ENCODE data around the gene ZSWIM9. TPM values are rescaled to one million over a fixed set of nuclear protein-coding genes. Genes with fewer than 3 reads are reported as not detected.

Gene ZSWIM9
- total RNA-seq, 2 donors from 2014 or later: 9.0 to 10.2 TPM

DNA sequence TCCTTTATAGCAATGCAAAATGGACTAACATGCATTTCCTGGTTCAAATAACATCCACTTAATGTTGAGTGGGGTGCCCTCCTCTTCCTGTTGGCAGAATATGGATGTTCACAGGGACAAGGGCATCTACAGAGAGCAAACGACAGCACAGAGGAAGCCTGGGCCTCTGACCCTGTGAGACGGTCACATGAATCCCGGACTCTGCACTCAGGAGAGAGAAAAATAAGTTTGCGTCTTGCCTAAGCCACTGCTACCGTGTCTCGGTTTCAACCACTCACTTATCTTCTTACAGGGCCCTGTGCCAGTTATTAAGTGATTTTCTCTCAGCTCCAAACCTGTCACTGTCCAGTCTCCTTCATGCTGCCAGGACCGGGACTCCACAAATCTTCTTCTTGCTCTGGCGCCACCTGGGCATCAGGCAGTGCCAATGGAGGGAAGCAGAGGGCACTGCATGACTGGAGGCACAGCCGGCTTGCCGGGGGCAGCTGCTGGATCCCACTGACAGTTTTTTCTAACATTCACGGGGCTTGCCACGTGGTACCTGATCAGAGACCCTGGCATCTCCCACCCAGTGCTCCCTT, 12.2 kb upstream of the ZSWIM9 start:
- H3K36me3 Mint-ChIP-seq: peaks cover 23 to 33% of the 10 kb centered on the region in 2 donors
- H3K9me3 Mint-ChIP-seq: no peaks in the 10 kb centered on the region
- DNase-seq (ENCODE audit: low spot score in 2 of 2) (no peak), ATAC-seq (no peak)
- peak overlapping the region in 1 of 2 donors; percentile 46 for H3K27ac Mint-ChIP-seq

- Mint-ChIP-seq H3K36me3 (peaks cover 25 to 34% of the 10 kb centered on the region in 2 donors), H3K9me3 (no peaks in the 10 kb centered on the region), H3K27ac (no peak overlapping the region)
- ATAC-seq (no peak), DNase-seq (ENCODE audit: low spot score in 2 of 2) (no peak)
Observed at GRCh38 chr19:48168689-48169088, 1.8 kb upstream of the ZSWIM9 start.

DNA sequence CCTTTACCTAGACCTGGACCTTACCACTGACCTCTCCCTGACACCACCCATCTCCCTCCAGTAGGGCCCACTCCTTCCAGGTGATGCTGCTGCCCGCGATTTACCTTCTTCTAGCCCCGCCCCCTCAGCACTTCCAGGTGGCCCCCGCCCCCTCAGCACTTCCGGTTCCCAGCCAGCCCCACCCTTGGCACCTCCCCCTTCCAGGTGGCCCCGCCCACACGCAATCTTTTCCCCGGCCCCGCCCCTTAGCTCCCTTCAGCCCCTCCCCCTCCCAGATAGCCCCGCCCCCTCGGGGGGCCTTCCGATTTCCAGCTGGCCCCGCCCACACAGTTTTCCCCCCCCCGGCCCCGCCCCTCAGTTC, 922 bp upstream of the ZSWIM9 start:
- peak; percentile 6 to 27 for ATAC-seq
- H3K36me3 Mint-ChIP-seq: peaks cover 32 to 33% of the 10 kb centered on the region in 2 donors

DNA sequence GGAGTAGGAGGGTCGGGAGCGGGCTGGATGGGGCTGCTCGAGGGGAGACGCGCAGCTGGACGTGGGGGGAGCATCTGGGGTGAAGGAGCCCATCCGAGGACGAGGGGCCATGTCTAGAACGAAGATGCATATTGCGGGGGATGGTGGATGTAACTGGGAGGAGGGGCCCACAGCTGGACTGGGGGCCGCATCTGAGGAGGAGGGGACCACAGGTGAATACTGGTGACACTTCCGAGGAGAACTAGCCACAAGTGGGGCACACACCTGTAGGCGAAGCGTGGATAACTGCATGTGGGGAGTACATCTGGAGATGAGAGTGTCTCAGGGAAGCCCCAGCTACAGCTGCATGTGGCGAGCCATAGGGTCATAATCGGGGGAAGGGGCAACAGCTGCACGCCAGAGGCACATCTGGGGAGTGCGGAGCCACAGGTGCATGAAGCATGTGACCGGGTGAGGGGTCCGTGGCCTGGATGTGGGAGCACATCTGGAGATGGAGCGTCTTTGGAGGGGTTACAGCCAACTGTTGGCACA, 402 bp downstream of the ZSWIM9 start:
- no peaks in the 10 kb centered on the region for H3K9me3 Mint-ChIP-seq
- peak in 1 of 2 donors; percentile 7 for DNase-seq (ENCODE audit: low spot score in 2 of 2)

More for the DNA sequence above, 922 bp upstream of the ZSWIM9 start:
- Mint-ChIP-seq H3K9me3 (no peaks in the 10 kb centered on the region), H3K27ac (peak overlapping the region; percentile 93 to 98)
- peak; percentile 80 to 91 for DNase-seq (ENCODE audit: low spot score in 2 of 2)

DNA sequence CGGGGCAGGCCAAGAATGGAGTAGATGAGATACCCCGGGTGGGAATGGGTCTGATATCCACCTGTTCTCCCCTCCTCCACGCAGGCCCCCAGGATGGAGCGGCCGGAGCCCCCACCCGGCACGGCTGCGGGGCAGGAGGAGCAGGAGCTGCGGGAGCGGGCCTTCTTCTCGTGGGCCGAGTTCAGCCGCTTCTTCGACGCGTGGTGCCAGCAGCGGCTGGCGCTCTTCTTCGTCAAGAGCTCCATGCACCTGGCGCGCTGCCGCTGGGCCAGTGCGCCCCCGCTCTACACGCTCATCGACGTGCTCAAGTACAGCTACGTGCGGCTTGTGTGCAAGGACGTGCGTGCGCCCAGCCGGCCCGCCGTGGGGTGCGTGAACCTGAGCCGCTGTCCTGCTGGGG, 1.2 kb downstream of the ZSWIM9 start:
- Mint-ChIP-seq H3K9me3 (no peaks in the 10 kb centered on the region), H3K36me3 (peaks cover 26 to 36% of the 10 kb centered on the region in 2 donors), H3K27ac (peak overlapping the region in 1 of 2 donors; percentile 89)
- no peak for ATAC-seq
- DNase-seq (ENCODE audit: low spot score in 2 of 2): no peak

More for the DNA sequence above, 402 bp downstream of the ZSWIM9 start:
- peak overlapping the region; percentile 89 to 93 for H3K27ac Mint-ChIP-seq
- ATAC-seq: no peak
- peaks cover 27 to 36% of the 10 kb centered on the region in 2 donors for H3K36me3 Mint-ChIP-seq

- Mint-ChIP-seq H3K36me3 (peaks cover 26 to 50% of the 10 kb centered on the region in 2 donors), H3K27ac (peak overlapping the region in 1 of 2 donors; percentile 18), H3K9me3 (no peaks in the 10 kb centered on the region)
- no peak for ATAC-seq
- DNase-seq (ENCODE audit: low spot score in 2 of 2): no peak
Observed at GRCh38 chr19:48174445-48175030, 4.1 kb downstream of the ZSWIM9 start.

DNA sequence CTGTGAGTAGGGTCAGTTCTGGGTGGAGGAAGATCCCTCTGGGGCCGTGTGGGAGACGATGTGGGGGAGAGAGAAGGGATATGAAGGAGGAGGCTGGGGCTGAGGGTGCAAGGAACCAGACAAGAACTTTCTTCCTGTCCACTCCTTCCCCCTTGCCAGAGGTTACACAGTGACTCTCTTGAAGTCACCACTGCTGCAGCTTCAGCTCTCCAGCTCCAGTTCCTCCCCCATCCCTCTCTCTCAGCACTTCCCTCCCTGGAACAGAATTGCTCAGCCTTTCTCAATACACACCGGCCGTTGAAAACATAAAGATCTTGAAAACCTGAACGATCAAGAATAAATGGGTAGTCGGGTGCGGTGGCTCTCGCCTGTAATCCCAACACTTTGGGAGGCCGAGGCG, 5.1 kb downstream of the ZSWIM9 start:
- Mint-ChIP-seq H3K27ac (peak overlapping the region; percentile 11 to 30), H3K36me3 (peaks cover 26 to 56% of the 10 kb centered on the region in 2 donors)
- no peak for ATAC-seq

DNA sequence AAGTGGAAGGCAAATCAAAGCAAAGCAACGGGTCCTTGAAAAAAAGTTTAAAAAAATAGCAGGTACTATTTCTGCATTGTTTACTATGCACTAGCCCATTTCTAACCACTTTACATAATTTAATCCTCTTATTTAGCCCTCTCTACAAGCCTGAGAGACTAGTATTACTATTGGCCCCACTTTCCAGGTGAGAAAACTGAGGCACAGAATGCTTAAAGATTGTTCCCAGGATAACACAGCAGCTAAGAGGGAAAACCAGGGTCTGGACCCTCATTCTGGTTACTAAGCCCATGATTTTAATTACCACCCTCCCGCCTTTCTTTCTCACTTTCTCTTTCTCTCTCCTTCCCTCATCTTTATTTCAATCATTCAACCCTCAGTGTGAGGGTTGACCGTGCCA, 5.7 kb downstream of the ZSWIM9 start:
- ATAC-seq: no peak
- H3K9me3 Mint-ChIP-seq: peaks cover 0 to 2% of the 10 kb centered on the region in 2 donors
- H3K36me3 Mint-ChIP-seq: peaks cover 20 to 57% of the 10 kb centered on the region in 2 donors
- peak overlapping the region in 1 of 2 donors; percentile 9 for H3K27ac Mint-ChIP-seq
- DNase-seq (ENCODE audit: low spot score in 2 of 2): no peak

More for the DNA sequence above, 5.1 kb downstream of the ZSWIM9 start:
- no peaks in the 10 kb centered on the region for H3K9me3 Mint-ChIP-seq
- no peak for DNase-seq (ENCODE audit: low spot score in 2 of 2)

DNA sequence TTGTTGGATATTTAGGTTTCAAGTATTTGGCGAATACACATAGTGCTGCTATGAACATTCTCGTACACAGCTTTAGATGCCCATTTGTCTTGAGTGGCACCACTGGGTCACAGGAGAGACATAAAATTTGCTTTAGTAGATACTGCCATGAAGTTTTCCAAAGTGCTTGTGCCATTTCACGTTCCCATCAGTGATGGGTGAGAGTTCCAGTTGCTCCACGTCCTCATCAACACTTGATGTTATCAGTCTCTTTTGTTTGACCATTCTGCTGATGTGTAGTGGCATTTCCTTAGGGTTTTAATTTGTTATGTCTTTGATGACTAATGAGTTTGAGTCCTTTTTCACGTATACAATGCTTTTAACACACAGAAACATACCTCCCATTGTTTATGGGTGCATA, 11.0 kb downstream of the ZSWIM9 start:
- H3K9me3 Mint-ChIP-seq: peaks cover 0 to 8% of the 10 kb centered on the region in 2 donors
- ATAC-seq (no peak), DNase-seq (ENCODE audit: low spot score in 2 of 2) (no peak)
- no peak overlapping the region for H3K27ac Mint-ChIP-seq
- H3K36me3 Mint-ChIP-seq: peaks cover 4 to 44% of the 10 kb centered on the region in 2 donors

DNA sequence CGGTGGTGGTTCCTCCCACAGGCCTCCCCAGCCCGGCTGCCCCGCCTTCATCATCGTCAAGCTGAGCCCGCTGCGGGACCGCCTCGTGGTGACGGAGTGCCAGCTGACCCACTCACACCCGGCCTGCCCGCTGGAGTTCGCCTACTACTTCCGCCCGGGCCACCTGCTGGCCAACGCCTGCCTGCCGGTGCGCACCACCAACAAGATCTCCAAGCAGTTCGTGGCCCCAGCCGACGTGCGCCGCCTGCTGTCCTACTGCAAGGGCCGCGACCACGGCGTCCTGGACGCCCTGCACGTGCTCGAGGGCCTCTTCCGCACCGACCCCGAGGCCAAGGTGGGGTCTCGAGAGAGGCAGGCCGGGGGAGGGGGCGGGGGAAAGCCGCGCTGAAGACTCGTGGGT, 12.0 kb downstream of the ZSWIM9 start:
- Mint-ChIP-seq H3K27ac (no peak overlapping the region), H3K9me3 (peaks cover 0 to 8% of the 10 kb centered on the region in 2 donors), H3K36me3 (peaks cover 4 to 39% of the 10 kb centered on the region in 2 donors)
- ATAC-seq: no peak
- no peak for DNase-seq (ENCODE audit: low spot score in 2 of 2)

GRCh38 chr19:48183356-48183755, 12.9 kb downstream of the ZSWIM9 start:
- Mint-ChIP-seq H3K36me3 (peaks cover 4 to 46% of the 10 kb centered on the region in 2 donors), H3K9me3 (peaks cover 0 to 8% of the 10 kb centered on the region in 2 donors)
- ATAC-seq: no peak

GRCh38 chr19:48186015-48186414, 15.5 kb downstream of the ZSWIM9 start:
- DNase-seq (ENCODE audit: low spot score in 2 of 2) (no peak), ATAC-seq (no peak)
- Mint-ChIP-seq H3K36me3 (peaks cover 4 to 43% of the 10 kb centered on the region in 2 donors), H3K9me3 (peaks cover 0 to 7% of the 10 kb centered on the region in 2 donors), H3K27ac (no peak overlapping the region)

More at GRCh38 chr19:48183356-48183755, 12.9 kb downstream of the ZSWIM9 start:
- DNase-seq (ENCODE audit: low spot score in 2 of 2): no peak
- no peak overlapping the region for H3K27ac Mint-ChIP-seq

DNA sequence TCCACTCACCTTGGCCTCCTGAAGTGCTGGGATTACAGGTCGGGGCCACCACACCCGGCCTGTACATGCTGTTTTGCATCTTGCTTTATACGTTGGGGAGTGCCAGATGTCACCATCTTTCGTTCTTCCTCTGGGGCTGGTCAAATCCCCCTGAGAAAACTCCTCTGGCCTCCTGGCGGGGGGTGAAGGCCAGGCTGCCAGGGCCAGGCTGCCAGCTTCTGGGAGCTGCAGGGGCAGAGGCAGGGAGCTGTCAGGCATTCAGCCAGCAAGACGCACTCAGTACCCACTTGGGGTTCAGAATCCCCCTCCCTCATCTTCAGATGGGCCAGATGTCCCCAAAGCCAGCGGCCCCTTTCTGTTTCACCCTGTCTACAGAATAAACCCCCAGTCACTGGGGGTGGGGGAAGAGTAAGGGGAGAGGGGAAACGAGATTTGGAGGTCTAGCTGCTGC, 16.1 kb downstream of the ZSWIM9 start:
- ATAC-seq: no peak
- Mint-ChIP-seq H3K9me3 (peaks cover 0 to 2% of the 10 kb centered on the region in 2 donors), H3K27ac (no peak overlapping the region), H3K36me3 (peaks cover 2 to 38% of the 10 kb centered on the region in 2 donors)
- no peak for DNase-seq (ENCODE audit: low spot score in 2 of 2)

GRCh38 chr19:48190288-48190884, 19.9 kb downstream of the ZSWIM9 start:
- DNase-seq (ENCODE audit: low spot score in 2 of 2) (peak; percentile 33 to 55), ATAC-seq (peak; percentile 75 to 84)
- H3K27ac Mint-ChIP-seq: no peak overlapping the region
- H3K9me3 Mint-ChIP-seq: no peaks in the 10 kb centered on the region
- peaks cover 0 to 24% of the 10 kb centered on the region in 2 donors for H3K36me3 Mint-ChIP-seq

- H3K27ac Mint-ChIP-seq: no peak overlapping the region
Observed at GRCh38 chr19:48190885-48191284, 20.4 kb downstream of the ZSWIM9 start.

DNA sequence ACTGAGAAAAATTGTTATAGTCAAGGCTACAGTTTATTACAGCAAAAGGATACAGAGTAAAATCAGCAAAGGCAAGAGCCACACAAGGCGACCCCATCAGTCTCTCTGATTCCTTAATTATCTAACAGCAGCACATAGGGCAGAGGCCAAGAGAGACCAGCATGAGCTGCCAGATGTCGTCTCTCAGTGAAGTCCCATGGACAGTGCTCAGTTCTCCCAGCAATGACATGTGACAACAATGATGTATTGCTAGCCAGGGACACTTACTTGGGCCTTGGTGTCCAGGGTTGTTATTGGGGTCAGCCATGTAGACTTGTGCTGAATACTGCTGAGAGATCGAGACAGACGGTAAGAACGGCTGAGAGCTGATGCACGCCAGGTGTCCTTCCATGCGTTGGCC, 22.3 kb downstream of the ZSWIM9 start:
- ATAC-seq: no peak
- H3K27ac Mint-ChIP-seq: peak overlapping the region in 1 of 2 donors; percentile 57
- H3K9me3 Mint-ChIP-seq: no peaks in the 10 kb centered on the region
- H3K36me3 Mint-ChIP-seq: peaks cover 0 to 22% of the 10 kb centered on the region in 2 donors
- DNase-seq (ENCODE audit: low spot score in 2 of 2): peak in 1 of 2 donors; percentile 6

More at GRCh38 chr19:48190885-48191284, 20.4 kb downstream of the ZSWIM9 start:
- Mint-ChIP-seq H3K36me3 (peaks cover 0 to 24% of the 10 kb centered on the region in 2 donors), H3K9me3 (no peaks in the 10 kb centered on the region)
- no peak for DNase-seq (ENCODE audit: low spot score in 2 of 2)
- no peak for ATAC-seq

All from activated naive CD4-positive, alpha-beta T cell treated with anti-CD3 and anti-CD28 coated beads, Interleukin-2, amount 50 U/mL, for 72 hours (primary cell).